ENCODE data around the gene SLC22A23.
A peak's percentile ranks its signal among the peaks of the same experiment; 100 is the strongest.

The SLC22A23 gene

DNA sequence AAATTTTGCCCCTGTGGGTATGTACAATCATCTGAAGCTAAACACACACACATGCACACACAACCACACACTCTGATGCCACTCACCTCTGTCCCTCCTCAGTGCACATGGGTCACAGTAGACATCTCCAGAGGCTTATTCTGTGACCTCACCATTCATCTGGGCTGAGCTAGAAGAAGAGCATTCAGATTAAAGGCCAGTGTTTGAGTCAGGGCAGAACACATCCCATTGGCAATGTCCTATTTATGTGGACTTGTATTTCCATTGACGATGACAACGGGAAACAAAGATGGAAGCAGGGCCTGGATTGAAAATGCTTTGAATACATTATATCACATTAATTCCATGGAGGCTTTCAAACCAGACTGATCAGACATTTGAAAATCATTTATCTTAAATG, 26.8 kb upstream of the SLC22A23 start:
- H3K4me1 Mint-ChIP-seq = no peaks in the 10 kb centered on the region
- no peak overlapping the region for H3K4me3 Mint-ChIP-seq
- peaks cover 17% of the 10 kb centered on the region for H3K27me3 Mint-ChIP-seq
- DNase-seq (no peak), ATAC-seq (no peak)
- H3K9me3 Mint-ChIP-seq = peaks cover 12 to 18% of the 10 kb centered on the region in 2 donors
- no peak overlapping the region for H3K27ac Mint-ChIP-seq

DNA sequence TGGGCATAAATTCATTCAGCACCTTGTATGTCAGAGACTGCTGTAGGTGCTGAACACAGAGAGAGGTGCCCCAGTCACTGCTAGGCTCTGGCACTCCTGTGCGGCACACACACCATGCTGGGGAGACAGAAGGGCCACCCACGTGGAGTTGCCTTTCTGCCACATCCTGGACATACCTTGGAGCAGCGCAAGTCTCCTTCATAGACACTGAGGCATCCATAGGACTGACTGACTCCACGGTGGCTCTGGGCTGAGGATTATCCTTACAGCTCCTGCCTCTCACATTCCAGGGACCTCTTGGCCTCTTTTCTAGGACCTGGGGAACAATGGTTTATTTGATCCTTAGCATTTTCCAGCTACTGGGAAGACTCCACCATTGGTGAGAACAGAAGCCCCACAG, 26.0 kb upstream of the SLC22A23 start:
- ATAC-seq = no peak
- H3K4me3 Mint-ChIP-seq = no peak overlapping the region
- no peak overlapping the region for H3K27ac Mint-ChIP-seq
- peaks cover 12 to 18% of the 10 kb centered on the region in 2 donors for H3K9me3 Mint-ChIP-seq
- H3K4me1 Mint-ChIP-seq = no peaks in the 10 kb centered on the region
- H3K27me3 Mint-ChIP-seq = peaks cover 14% of the 10 kb centered on the region
- no peak for DNase-seq

DNA sequence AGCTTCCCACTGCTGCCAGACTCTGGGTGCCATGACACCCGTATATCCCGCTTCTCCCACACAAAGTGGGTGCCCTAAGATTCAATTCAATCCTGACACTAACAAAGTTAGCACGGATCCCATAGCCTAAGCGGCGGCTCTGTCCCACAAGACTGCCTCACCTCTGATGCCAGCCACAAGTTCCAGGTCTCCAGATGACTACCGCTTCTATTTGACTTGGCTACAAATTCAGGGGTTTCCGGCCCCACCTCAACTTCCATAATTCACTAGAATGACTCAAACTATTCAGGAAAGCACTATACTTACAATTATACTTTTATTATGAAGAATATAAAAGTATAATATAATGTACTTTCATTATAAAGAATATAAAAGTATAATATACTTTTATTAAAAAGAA, 24.8 kb upstream of the SLC22A23 start:
- no peaks in the 10 kb centered on the region for H3K4me1 Mint-ChIP-seq
- H3K27me3 Mint-ChIP-seq = peaks cover 7% of the 10 kb centered on the region
- H3K4me3 Mint-ChIP-seq = no peak overlapping the region
- H3K27ac Mint-ChIP-seq = no peak overlapping the region
- peaks cover 12 to 18% of the 10 kb centered on the region in 2 donors for H3K9me3 Mint-ChIP-seq
- no peak for DNase-seq
- ATAC-seq = no peak

DNA sequence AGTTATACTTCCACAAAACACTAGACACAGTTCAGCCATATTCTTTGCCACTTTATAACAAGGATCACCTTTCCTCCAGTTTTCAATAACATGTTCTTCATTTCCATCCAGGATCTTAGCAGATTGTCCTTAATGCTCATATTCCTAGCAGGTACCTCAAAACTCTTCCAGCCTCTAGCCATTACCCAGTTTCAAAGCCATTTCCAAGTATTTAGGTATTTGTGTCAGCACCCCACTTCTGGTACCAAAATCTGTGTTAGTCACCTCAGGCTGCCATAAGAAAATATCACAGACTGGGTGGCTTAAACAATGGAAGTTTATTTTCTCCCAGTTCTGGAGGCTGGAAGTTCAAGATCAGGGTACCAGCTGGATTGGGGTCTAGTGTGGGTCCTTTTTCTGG, 23.2 kb upstream of the SLC22A23 start:
- no peak overlapping the region for H3K27ac Mint-ChIP-seq
- peaks cover 7% of the 10 kb centered on the region for H3K27me3 Mint-ChIP-seq
- no peak overlapping the region for H3K4me3 Mint-ChIP-seq
- H3K9me3 Mint-ChIP-seq = peaks cover 12 to 18% of the 10 kb centered on the region in 2 donors
- ATAC-seq = no peak
- H3K4me1 Mint-ChIP-seq = no peaks in the 10 kb centered on the region
- no peak for DNase-seq

DNA sequence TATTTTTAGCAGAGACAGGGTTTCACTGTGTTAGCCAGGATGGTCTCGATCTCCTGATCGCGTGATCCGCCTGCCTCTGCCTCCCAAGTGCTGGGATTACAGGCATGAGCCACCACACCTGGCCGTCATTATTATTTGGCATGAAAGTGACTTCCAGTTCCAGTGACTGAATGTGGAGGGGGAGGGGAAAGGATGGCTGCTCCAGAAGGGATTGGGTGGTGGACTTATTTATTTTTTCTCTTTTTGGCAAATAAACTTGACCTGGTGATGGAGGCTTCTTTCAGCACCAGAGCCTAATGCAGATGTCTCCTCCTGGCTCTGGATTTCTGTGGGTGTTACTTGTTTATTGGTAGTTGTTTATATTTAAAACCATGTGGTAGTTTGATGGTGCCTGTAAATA, 16.9 kb upstream of the SLC22A23 start:
- DNase-seq (no peak), ATAC-seq (no peak)
- Mint-ChIP-seq H3K4me1 (no peaks in the 10 kb centered on the region), H3K27ac (no peak overlapping the region), H3K9me3 (no peaks in the 10 kb centered on the region), H3K4me3 (no peak overlapping the region), H3K27me3 (no peaks in the 10 kb centered on the region)

DNA sequence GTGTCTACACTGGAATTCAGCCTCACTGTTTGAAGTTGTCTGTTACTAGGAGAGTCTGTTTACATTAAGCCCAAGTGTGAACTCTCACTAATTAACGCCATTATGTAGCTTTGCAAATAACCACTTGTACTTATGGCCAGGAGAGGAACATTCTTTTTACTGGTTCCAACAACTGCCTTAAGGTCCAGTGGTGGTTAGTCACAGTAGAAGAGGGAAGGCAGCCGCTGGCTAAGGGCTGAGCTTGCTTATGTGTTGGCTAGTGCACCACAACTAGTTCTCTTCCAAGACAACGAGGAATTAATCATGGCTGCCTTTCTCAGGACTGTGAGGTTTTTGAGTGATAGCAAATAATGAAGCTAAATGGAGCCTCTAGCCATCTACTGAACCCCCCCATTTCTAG, 14.9 kb upstream of the SLC22A23 start:
- H3K4me3 Mint-ChIP-seq = no peak overlapping the region
- H3K4me1 Mint-ChIP-seq = no peaks in the 10 kb centered on the region
- ATAC-seq (no peak), DNase-seq (no peak)
- H3K27me3 Mint-ChIP-seq = no peaks in the 10 kb centered on the region
- peak overlapping the region in 1 of 2 donors; percentile 12 for H3K27ac Mint-ChIP-seq
- H3K9me3 Mint-ChIP-seq = no peaks in the 10 kb centered on the region

DNA sequence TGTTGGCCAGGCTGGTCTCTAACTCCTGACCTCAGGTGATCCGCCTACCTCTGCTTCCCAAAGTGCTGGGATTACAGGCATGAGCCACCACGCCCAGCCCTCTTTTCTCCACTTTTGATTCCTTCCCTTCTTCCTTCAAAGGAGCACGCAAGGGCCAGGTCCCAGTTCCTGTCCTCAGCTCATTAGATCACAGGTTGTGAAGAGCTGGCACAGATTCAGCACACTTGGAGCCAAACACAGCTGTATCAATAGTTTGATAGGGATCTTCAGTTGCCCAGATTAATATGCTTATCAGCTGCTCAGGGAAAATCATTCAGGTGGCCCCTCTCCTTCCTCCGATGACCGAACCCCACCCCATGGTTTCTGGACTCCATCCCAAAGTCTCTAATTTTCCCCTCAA, 14.4 kb upstream of the SLC22A23 start:
- DNase-seq = no peak
- no peak for ATAC-seq
- Mint-ChIP-seq H3K27me3 (peaks cover 4% of the 10 kb centered on the region), H3K4me3 (no peak overlapping the region), H3K9me3 (no peaks in the 10 kb centered on the region), H3K27ac (peak overlapping the region in 1 of 2 donors; percentile 84), H3K4me1 (no peaks in the 10 kb centered on the region)

DNA sequence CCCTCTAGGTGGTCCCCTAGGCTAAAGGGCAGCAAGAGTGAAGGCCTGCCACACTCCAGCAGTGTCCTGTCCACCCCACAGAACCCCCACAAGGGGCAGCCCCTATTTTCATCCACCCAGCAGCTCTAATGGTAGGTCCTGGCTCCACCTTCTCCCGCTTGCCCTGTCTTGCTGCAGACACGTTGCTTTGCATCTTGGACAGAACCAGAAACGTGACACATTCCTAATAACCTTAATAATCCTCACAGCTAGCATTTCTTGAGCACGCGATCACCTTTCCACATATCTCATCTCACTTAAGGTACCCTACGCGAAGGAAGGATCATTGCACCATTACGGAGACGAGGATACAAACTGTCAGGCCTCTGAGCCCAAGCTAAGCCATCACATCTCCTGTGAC, 11.7 kb upstream of the SLC22A23 start:
- H3K4me3 Mint-ChIP-seq = no peak overlapping the region
- DNase-seq (no peak), ATAC-seq (no peak)
- H3K9me3 Mint-ChIP-seq = no peaks in the 10 kb centered on the region
- H3K27me3 Mint-ChIP-seq = peaks cover 6% of the 10 kb centered on the region
- H3K27ac Mint-ChIP-seq = no peak overlapping the region
- no peaks in the 10 kb centered on the region for H3K4me1 Mint-ChIP-seq

DNA sequence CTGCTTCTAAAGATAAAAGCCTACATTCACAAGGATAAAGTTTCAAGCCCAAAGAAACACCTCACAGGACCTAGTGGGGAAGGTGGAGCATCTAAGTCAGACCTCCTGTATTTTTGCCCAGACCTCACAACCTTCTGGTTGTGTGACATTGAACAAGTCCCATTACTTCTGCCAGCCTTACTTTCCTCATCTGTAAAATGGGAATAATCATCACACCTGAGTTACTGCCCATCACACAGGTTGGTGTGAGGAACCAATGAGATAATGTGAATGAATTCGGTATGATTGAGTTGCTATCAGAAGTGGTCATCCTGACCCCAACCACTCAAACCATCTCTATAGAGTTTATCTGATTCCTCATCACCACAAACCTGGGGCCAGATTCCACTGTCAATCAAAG, 11.1 kb upstream of the SLC22A23 start:
- no peaks in the 10 kb centered on the region for H3K4me1 Mint-ChIP-seq
- DNase-seq (no peak), ATAC-seq (no peak)
- H3K27ac Mint-ChIP-seq = no peak overlapping the region
- peaks cover 6% of the 10 kb centered on the region for H3K27me3 Mint-ChIP-seq
- no peaks in the 10 kb centered on the region for H3K9me3 Mint-ChIP-seq
- H3K4me3 Mint-ChIP-seq = no peak overlapping the region

DNA sequence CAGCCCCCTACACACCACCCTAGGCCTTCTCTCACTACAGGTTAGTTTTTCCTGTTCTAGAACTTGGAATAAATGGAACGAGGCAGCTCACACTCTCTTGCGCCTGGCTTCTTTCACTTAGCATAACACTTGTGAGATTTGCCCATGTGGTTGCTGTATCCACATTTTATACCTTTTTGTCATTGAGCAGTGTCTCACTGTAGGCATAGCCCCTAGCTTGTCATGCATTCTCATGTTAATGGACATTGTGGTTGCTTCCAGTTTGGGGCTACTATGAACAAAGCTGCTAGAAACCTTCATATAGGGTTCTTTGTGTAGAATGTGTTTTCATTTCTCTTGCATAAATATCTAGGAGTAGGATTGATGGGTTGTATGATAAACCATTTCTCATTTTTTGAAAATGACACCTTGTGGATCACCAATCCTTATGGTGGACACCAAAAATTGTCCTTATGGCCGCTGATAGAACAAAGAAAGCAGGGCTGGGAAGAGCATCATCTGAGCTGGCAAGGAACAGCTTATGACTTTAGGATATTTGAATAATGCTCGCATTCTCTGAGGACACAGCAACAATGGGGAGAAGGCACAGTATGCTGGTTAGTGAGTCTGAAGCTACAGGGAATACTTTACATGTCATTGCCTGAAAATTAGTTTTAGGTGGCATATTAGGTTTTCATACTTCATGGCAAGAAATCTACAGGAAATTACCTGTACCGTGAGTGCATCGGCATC, 9.8 kb upstream of the SLC22A23 start:
- DNase-seq = no peak
- peak overlapping the region in 1 of 2 donors; percentile 37 for H3K27ac Mint-ChIP-seq

DNA sequence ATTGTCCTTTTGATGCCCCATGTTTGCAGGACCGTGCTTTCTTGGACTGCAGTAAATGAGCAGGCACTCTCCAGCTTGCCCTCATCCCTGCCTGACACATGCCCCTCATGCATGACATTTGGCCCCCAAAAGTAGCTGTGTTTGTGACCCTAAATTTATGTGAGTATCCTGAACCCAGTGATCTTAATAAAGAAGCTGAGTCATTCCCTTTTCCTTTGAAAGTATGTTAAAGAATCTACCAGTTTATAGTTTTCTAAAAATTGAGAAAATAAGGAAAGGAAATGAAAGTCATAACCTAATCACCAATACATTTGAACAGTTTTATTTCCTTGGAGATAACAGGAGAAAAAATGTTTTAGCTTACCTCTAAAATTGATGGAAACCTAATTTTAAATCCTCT, 3.4 kb upstream of the SLC22A23 start:
- peaks cover 28% of the 10 kb centered on the region for H3K27me3 Mint-ChIP-seq
- DNase-seq = no peak
- H3K4me3 Mint-ChIP-seq = no peak overlapping the region
- ATAC-seq = no peak
- H3K4me1 Mint-ChIP-seq = peaks cover 18% of the 10 kb centered on the region
- no peak overlapping the region for H3K27ac Mint-ChIP-seq
- no peaks in the 10 kb centered on the region for H3K9me3 Mint-ChIP-seq

More for the DNA sequence above, 9.8 kb upstream of the SLC22A23 start:
- ATAC-seq = no peak
- H3K9me3 Mint-ChIP-seq = no peaks in the 10 kb centered on the region
- H3K4me1 Mint-ChIP-seq = peaks cover 3% of the 10 kb centered on the region
- no peak overlapping the region for H3K4me3 Mint-ChIP-seq
- H3K27me3 Mint-ChIP-seq = peaks cover 6% of the 10 kb centered on the region

DNA sequence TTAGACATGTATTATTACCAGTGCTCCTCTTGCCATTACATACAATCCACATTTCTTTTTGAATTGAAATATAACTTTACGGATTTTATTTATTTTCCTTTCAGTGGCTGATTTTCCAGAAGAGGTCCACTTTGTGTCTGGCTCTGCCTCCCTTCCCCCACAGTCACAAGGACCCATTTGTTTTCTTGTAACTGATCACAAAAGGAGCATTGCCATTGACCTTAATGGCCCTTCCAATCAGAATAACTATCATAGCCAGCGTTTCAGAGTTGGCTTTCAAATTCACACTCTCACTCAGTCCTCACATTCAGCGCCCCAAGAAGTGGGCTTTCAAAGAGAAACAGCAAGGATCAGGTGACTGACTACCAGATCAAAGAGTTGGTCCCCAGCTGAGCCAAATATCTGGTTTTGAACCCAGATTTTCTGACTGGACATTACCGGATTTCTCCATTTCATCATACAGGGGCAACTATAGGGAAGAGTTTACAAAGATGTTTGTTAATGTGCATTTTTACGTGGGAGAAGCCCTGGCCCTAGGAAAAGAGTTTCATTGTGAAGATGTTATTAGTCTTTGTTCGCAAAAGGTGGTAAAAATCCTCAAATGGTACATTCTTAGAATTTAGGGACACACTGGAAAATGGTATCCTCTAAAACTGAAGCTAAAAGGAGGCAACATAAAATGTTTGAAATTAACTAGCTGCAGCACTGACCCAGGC, 2.0 kb upstream of the SLC22A23 start:
- no peak for ATAC-seq
- no peak for DNase-seq
- Mint-ChIP-seq H3K4me1 (peaks cover 18% of the 10 kb centered on the region), H3K9me3 (no peaks in the 10 kb centered on the region), H3K27ac (no peak overlapping the region), H3K4me3 (no peak overlapping the region), H3K27me3 (peaks cover 28% of the 10 kb centered on the region)

DNA sequence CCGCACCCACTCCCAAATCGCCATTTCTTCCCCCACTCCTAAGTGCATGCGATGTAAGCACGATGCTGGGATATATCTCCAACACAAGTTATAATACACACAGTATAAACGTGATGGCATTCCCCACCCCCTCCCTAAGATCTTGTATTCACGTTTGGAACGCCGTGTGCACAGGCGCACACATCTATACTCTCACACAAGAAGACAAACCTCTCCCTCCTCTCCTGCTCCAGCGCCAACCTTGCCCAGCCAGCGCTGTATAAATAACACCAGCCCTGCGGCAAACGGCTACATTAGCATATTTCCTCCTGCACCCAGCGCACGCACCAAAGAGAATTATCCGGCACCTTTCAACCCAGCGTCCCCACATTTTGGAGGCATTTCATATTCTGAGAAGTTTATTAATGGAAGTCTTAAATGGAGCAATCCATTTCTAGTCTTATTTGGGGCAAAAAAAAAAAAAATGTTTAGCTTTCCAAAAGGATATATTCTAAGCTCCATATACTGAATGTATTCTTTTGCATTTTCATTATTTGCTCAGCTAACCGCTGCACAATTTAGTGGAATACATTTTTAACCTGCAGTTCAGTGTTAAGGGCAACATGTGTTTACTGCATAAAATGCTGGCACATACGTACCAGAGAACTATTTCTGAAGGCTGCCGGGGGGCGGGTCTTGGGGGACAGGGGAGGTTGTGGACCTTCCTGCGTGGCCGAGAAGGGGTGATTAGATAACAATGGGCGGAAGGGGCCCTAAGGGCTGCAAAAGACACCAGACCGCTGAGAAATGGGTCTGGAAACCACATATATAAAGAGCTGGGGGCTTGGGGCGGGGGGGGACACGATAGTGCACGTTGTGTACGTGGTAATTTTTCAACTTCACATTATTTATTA, 1.1 kb upstream of the SLC22A23 start:
- Mint-ChIP-seq H3K9me3 (no peaks in the 10 kb centered on the region), H3K4me3 (peak overlapping the region; percentile 68 to 79), H3K27me3 (peaks cover 28% of the 10 kb centered on the region), H3K4me1 (peaks cover 18% of the 10 kb centered on the region), H3K27ac (peak overlapping the region in 1 of 2 donors; percentile 60)
- ATAC-seq = no peak
- no peak for DNase-seq

DNA sequence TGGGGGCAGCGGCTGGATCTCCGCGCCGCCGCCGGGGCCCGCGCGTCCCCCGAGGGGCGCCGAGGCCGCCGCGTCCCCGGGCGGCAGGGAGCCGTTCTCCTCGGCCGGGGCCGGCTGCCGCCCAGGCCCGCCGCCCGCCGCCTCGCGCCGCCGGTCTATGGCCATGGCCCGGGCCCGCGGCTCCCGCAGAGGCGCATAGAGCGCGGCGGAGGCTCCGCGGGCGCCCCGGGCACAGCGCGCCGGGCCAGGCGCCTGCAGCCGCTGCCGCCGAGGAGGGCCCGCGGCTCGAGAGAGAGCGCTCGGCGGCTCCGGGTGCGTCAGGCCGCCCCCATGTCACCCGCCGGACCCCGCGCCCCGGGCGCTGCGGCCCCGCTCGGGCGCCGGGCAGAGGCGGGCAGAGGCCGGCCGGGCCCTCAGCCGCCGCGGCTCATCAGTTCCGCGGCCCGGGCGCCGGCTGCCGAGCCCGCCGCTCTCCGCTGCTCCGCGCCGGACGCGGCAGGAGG, 404 bp downstream of the SLC22A23 start:
- no peak overlapping the region for H3K27ac Mint-ChIP-seq
- H3K4me3 Mint-ChIP-seq = no peak overlapping the region
- no peak for DNase-seq

DNA sequence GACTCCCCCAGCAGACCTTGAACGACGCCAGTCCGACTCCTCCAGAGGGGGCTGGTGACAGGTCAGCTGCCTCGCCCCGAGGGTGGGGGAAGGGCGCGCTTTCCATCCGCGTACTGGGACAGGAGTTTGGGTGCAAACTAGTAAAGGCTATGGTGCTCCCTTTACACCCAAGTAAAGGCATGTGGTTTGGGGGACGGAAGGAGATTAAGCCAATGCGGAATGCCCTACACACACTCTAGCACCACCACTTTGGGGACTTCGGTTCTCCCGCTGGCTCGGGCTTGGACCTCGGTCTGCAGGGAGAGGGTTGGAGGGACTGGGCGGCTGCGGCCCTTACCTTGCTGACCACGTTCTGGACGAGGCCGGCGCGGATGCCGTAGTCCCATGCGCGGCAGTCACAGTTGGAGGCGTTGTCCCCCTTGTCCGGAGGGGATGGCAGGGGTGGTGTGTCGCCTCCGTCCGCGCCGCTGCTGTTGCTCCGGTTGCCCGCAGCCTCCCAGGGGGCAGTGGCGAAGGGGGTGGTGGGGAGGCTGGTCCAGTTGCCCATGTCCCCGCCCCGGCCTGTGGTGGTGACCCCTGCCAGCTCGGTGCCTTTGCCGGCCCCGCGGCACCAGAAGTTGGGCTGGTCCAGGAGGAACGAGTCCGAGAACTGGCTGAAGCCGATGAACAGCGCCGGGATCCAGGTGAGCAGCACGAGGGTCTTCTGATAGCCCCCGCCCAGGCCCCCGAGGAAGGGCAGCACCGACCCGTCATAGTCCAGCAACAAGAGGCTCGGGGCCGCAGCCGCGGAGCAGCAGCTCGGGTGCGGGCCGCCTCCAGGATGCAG, 1.1 kb downstream of the SLC22A23 start:
- H3K4me1 Mint-ChIP-seq = peaks cover 9% of the 10 kb centered on the region
- H3K4me3 Mint-ChIP-seq = no peak overlapping the region
- peaks cover 28% of the 10 kb centered on the region for H3K27me3 Mint-ChIP-seq
- ATAC-seq (no peak), DNase-seq (peak; percentile 20 to 30)
- H3K27ac Mint-ChIP-seq = no peak overlapping the region
- no peaks in the 10 kb centered on the region for H3K9me3 Mint-ChIP-seq

More for the DNA sequence above, 404 bp downstream of the SLC22A23 start:
- Mint-ChIP-seq H3K27me3 (peaks cover 28% of the 10 kb centered on the region), H3K9me3 (no peaks in the 10 kb centered on the region), H3K4me1 (peaks cover 12% of the 10 kb centered on the region)
- ATAC-seq = peak; percentile 60
